Heart right ventricle (tissue), 16 donors: ENCODE measurements around the gene POLD3. TPM values are rescaled to one million over a fixed set of nuclear protein-coding genes. Genes with fewer than 3 reads are reported as not detected.

Experiments used
- ATAC-seq, 8 donors: fragments of 200-7000 bp; cut with Tn5 transposase; one replicate each; pipeline ENCODE4 v1.9.1; 2020; ENCODE audit warnings: mild to moderate bottlenecking in 8 of 8, moderate library complexity in 8 of 8, moderate number of reproducible peaks in 1 of 8
- DNase-seq, 2 donors: peaks; one replicate each; pipeline ENCODE4 v3.0.0-alpha.2; 2020
- H3K27ac ChIP-seq, 10 donors: fragments of 200-600 bp; sonication (generic) in 2 of 10; one replicate each; pipeline versions ENCODE4 v1.5.0 to v1.8.0; 2020 to 2022; ENCODE audit warnings: mild to moderate bottlenecking in 3 of 10
- H3K27me3 ChIP-seq, 7 donors: fragments of 200-600 bp; one replicate each; pipeline ENCODE4 v1.8.0; 2021 to 2022; ENCODE audit warnings: mild to moderate bottlenecking in 2 of 7
- H3K36me3 ChIP-seq, 9 donors: fragments of 200-600 bp; sonication (generic) in 1 of 9; one replicate each; pipeline versions ENCODE4 v1.5.0 to v1.8.0; 2020 to 2022; ENCODE audit warnings: mild to moderate bottlenecking in 2 of 9
- H3K4me1 ChIP-seq, 9 donors: fragments of 200-600 bp; sonication (generic) in 1 of 9; one replicate each; pipeline versions ENCODE4 v1.5.0 to v1.8.0; 2020 to 2022; ENCODE audit warnings: mild to moderate bottlenecking in 4 of 9
- H3K4me3 ChIP-seq, 10 donors: fragments of 200-600 bp; sonication (generic) in 2 of 10; one replicate each; pipeline versions ENCODE4 v1.5.0 to v1.8.0; 2020 to 2022; ENCODE audit warnings: mild to moderate bottlenecking in 7 of 10, moderate library complexity in 2 of 10
- H3K9me3 ChIP-seq, 11 donors: fragments of 200-600 bp in 10 of 11; sonication (generic) in 2 of 11; one replicate each; pipeline versions ENCODE4 v1.5.0 to v1.8.0; 2013 to 2022; ENCODE audit warnings: mild to moderate bottlenecking in 2 of 11, control low read depth in 1 of 11, moderate library complexity in 1 of 11
- WGBS, 2 donors: extraction: QIAGEN DNeasy Blood & Tissue Kit; methylation state at CpG; one replicate each; pipeline ENCODE4 v1.1.7; 2013; ENCODE audit warnings: inconsistent platforms in 1 of 2; 5-methylcytosine and 5-hydroxymethylcytosine counted together
- intact Hi-C, 10 donors: fragments of 100-400 bp; cut with DNase I; formaldehyde crosslinking; loops; one replicate each; pipeline versions ENCODE4 v1.11.1 to v1.14.2; 2022
- polyA plus RNA-seq, 2 donors: library from polyadenylated mRNA; stranded (reverse); fragments of 200-250 nt; gene quantifications; one replicate each; pipeline ENCODE4 v1.2.3, GENCODE V29; 2013
- total RNA-seq, 10 donors: library from RNA; stranded (reverse); fragmentation: NEBNext Ultra II Directional in 3 of 10; extraction: Animal tissue kit (Norgen Biotek cat#: 25700) in 3 of 10; gene quantifications; one replicate each; pipeline versions ENCODE4 v1.2.1 to v1.2.4, GENCODE V29; 2021 to 2023
- TF ChIP-seq, protein P1 (sequence below), 9 donors: fragments of 200-600 bp; sonication (generic) in 2 of 9; IDR thresholded peaks; one replicate each; pipeline versions ENCODE4 v1.5.0 to v1.8.0; 2021 to 2022; ENCODE audit warnings: antibody characterized with exemption in 9 of 9, mild to moderate bottlenecking in 5 of 9, moderate library complexity in 1 of 9
- donor health status: Arrhythmogenic right ventricular cardiomyopathy.
- donor health status: ischemic (EF 13 %, LVEDD 7.1; RV severe dilation, severe dysfunction).
- donor health status: healthy with polysubstance abuse.
- donor health status: DM: no; HTN: yes; CAD: no.
- donor health status: DM: no; HTN: no; CAD: no.
- donor health status: ischemic (EF 25% LVEDD 6.9; RV normal size, moderate dysfunction).
- donor health status: ischemic (EF 25% LVEDD 5.7; RV mildly dilated, moderate dysfunction).
- donor health status: healthy.
- donor health status: DM: yes; HTN: yes; CAD: no.
- donor health status: Ischemic cardiomyopathy.
- donor health status: ischemic (EF 35%, LVEDD 5.7; RV mildly dilated, moderate dysfunction).
- donor health status: nonischemic (EF 11% LVEDD 7.7; RV severe dilation, severe dysfunction).
- donor health status: DM: yes; HTN: yes; CAD: no.
- donor health status: PGD.
- donor health status: ischemic (EF 29% LVEDD 5.4; RV normal size, mild dysfunction).
- donor health status: nonischemic (EF 23%, LVEDD 6.1; RV moderate dilation, normal function).

The POLD3 gene
- total and polyA plus RNA-seq, 12 donors = 4.7 to 8.8 (median 7.9) TPM

GRCh38 chr11:74602637-74603556 is 10.5 kb downstream of the POLD3 start:
- peaks cover 0 to 8% (median 0%) of the 10 kb centered on the region in 9 donors for H3K4me1 ChIP-seq
- ATAC-seq = no peak
- no peak overlapping the region for H3K27ac ChIP-seq
- H3K4me3 ChIP-seq = no peak overlapping the region
- intact Hi-C loops = no loop called here
- 94 to 96% methylated on average over 4 of the region's 4 CpGs for WGBS, 2 donors
- H3K9me3 ChIP-seq = no peaks in the 10 kb centered on the region
- no peaks in the 10 kb centered on the region for H3K27me3 ChIP-seq
- H3K36me3 ChIP-seq = peaks cover 0 to 91% (median 0%) of the 10 kb centered on the region in 9 donors
- no peak for DNase-seq
- TF ChIP-seq, protein P1, sequence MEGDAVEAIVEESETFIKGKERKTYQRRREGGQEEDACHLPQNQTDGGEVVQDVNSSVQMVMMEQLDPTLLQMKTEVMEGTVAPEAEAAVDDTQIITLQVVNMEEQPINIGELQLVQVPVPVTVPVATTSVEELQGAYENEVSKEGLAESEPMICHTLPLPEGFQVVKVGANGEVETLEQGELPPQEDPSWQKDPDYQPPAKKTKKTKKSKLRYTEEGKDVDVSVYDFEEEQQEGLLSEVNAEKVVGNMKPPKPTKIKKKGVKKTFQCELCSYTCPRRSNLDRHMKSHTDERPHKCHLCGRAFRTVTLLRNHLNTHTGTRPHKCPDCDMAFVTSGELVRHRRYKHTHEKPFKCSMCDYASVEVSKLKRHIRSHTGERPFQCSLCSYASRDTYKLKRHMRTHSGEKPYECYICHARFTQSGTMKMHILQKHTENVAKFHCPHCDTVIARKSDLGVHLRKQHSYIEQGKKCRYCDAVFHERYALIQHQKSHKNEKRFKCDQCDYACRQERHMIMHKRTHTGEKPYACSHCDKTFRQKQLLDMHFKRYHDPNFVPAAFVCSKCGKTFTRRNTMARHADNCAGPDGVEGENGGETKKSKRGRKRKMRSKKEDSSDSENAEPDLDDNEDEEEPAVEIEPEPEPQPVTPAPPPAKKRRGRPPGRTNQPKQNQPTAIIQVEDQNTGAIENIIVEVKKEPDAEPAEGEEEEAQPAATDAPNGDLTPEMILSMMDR (IDR thresholded peaks at IDR 0.05) = no peak

DNA sequence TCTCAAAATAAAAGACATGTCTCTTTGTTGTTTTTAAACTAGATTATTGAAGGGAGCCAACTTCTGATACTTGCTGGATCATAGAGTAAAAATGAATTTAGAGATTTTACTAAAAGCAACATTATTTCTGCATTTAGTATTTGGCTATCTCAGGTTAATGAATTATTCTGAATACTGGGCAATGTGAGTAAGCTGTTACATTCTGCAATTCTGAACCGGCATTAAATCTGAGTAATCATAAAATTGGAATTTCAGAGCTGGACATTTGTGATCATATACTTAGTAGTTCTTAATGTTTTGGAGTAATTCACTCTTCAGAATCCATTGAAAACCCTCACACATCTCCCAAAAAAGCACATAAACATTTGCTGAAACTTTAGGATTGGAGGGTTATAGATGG is 11.5 kb downstream of the POLD3 start:
- TF ChIP-seq, protein P1 (IDR thresholded peaks at IDR 0.05) = no peak
- ATAC-seq = no peak
- Histone ChIP-seq H3K4me1 (peaks cover 0 to 8% (median 0%) of the 10 kb centered on the region in 9 donors), H3K4me3 (no peak overlapping the region), H3K36me3 (peaks cover 0 to 90% (median 0%) of the 10 kb centered on the region in 9 donors), H3K27me3 (no peaks in the 10 kb centered on the region), H3K27ac (no peak overlapping the region), H3K9me3 (no peaks in the 10 kb centered on the region)
- no peak for DNase-seq
- intact Hi-C loops = no loop called here
- WGBS, 2 donors = 90 to 93% methylated on average over 1 of the region's 1 CpG

- Histone ChIP-seq H3K36me3 (peaks cover 0 to 93% (median 0%) of the 10 kb centered on the region in 9 donors), H3K4me3 (no peak overlapping the region), H3K27ac (no peak overlapping the region), H3K9me3 (no peaks in the 10 kb centered on the region), H3K27me3 (no peaks in the 10 kb centered on the region), H3K4me1 (peaks cover 0 to 8% (median 0%) of the 10 kb centered on the region in 9 donors)
- DNase-seq = no peak
- ATAC-seq = no peak
- TF ChIP-seq, protein P1 (IDR thresholded peaks at IDR 0.05) = no peak
- intact Hi-C loops = no loop called here
Observed at GRCh38 chr11:74604311-74604710, 11.9 kb downstream of the POLD3 start.

GRCh38 chr11:74605403-74605802 is 13.0 kb downstream of the POLD3 start:
- no peak for DNase-seq
- H3K36me3 ChIP-seq = peaks cover 0 to 87% (median 0%) of the 10 kb centered on the region in 9 donors
- intact Hi-C loops = no loop called here

More at GRCh38 chr11:74605403-74605802, 13.0 kb downstream of the POLD3 start:
- TF ChIP-seq, protein P1 (IDR thresholded peaks at IDR 0.05) = no peak
- ATAC-seq = no peak
- WGBS, 2 donors = 65% methylated on average over 5 of the region's 5 CpGs
- H3K27me3 ChIP-seq = no peaks in the 10 kb centered on the region
- peaks cover 0 to 8% (median 0%) of the 10 kb centered on the region in 9 donors for H3K4me1 ChIP-seq
- no peaks in the 10 kb centered on the region for H3K9me3 ChIP-seq
- H3K27ac ChIP-seq = no peak overlapping the region
- H3K4me3 ChIP-seq = no peak overlapping the region
